K562 (cell line): ENCODE measurements around the gene ENTPD3. TPM values are rescaled to one million over a fixed set of nuclear protein-coding genes. Genes with fewer than 3 reads are reported as not detected.

Source experiments
- BRD4 ChIP-seq: fragments of 200-600 bp; sonication (generic); IDR thresholded peaks from 2 replicates; pipeline ENCODE4 v1.6.1; 2017; ENCODE audit warnings: inconsistent platforms
- CC2D1A ChIP-seq: fragments of 450-650 bp; IDR thresholded peaks from 2 replicates; pipeline ENCODE4 v1.6.1; 2017; ENCODE audit warnings: mild to moderate bottlenecking
- CHD2 ChIP-seq: IDR thresholded peaks from 2 replicates; pipeline ENCODE4 v1.6.1; 2011; ENCODE audit warnings: low read depth, low read length
- CREB3L1 ChIP-seq: fragments of 450-650 bp; IDR thresholded peaks from 2 replicates; pipeline ENCODE4 v1.6.1; 2014; ENCODE audit warnings: low read depth, mild to moderate bottlenecking, moderate library complexity, borderline replicate concordance
- ETS2 ChIP-seq: IDR thresholded peaks from 2 replicates; pipeline ENCODE4 v1.6.1; 2016; ENCODE audit warnings: borderline replicate concordance, missing genetic modification characterization, mild to moderate bottlenecking, moderate library complexity, missing compliant biosample characterization; ENCODE audit not compliant: poor library complexity, severe bottlenecking
- FOXP1 ChIP-seq: sonication (generic); formaldehyde crosslinking; IDR thresholded peaks from 2 replicates; pipeline ENCODE4 v1.8.0; 2022; ENCODE audit warnings: mild to moderate bottlenecking, missing genetic modification reagents
- GMEB1 ChIP-seq: fragments of 250-450 bp; sonication (Bioruptor Pico); IDR thresholded peaks from 2 replicates; pipeline ENCODE4 v1.4.0; 2020; ENCODE audit warnings: mild to moderate bottlenecking
- HCFC1 ChIP-seq: IDR thresholded peaks from 2 replicates; pipeline ENCODE4 v1.6.1; 2012; ENCODE audit warnings: low read depth, low read length, improper control_type of control experiment
- HNRNPLL ChIP-seq: fragments of 200-400 bp; formaldehyde crosslinking; IDR thresholded peaks from 2 replicates; pipeline ENCODE4 v1.6.1; 2017; ENCODE audit warnings: low read length, low read depth, mild to moderate bottlenecking; ENCODE audit not compliant: poor library complexity, severe bottlenecking
- KAT7 ChIP-seq: sonication (generic); formaldehyde crosslinking; IDR thresholded peaks from 2 replicates; pipeline ENCODE4 v1.8.0; 2022; ENCODE audit warnings: missing genetic modification reagents, mild to moderate bottlenecking, borderline replicate concordance
- KDM4B ChIP-seq, 2 experiments: fragments of 450-650 bp in 1 of 2; sonication (generic) in 1 of 2; IDR thresholded peaks; 2 replicates each; pipeline ENCODE4 v1.6.1; 2016 to 2017; ENCODE audit warnings: borderline replicate concordance in 2 of 2, antibody characterized with exemption in 1 of 2, low read depth in 1 of 2, mild to moderate bottlenecking in 1 of 2
- KDM5B ChIP-seq: fragments of 200-600 bp; sonication (generic); IDR thresholded peaks from 2 replicates; pipeline ENCODE4 v1.6.1; 2012; ENCODE audit warnings: low read depth, mild to moderate bottlenecking, moderate library complexity, low read length, control low read depth, inconsistent platforms; ENCODE audit not compliant: insufficient replicate concordance
- KLF6 ChIP-seq: fragments of 250-450 bp; sonication (Bioruptor Pico); IDR thresholded peaks from 2 replicates; pipeline ENCODE4 v1.4.0; 2020; ENCODE audit warnings: mild to moderate bottlenecking, moderate library complexity, borderline replicate concordance
- MITF ChIP-seq: IDR thresholded peaks from 2 replicates; pipeline ENCODE4 v1.6.1; 2014; ENCODE audit warnings: antibody characterized with exemption
- MYNN ChIP-seq, 2 experiments: sonication (generic); formaldehyde crosslinking in 1 of 2; IDR thresholded peaks; 2 replicates each; pipeline versions ENCODE4 v1.5.0 to v1.6.1; 2016 to 2020; ENCODE audit warnings: antibody characterized with exemption in 1 of 2, missing genetic modification reagents in 1 of 2
- NELFE ChIP-seq: IDR thresholded peaks from 2 replicates; pipeline ENCODE4 v1.6.1; 2011; ENCODE audit warnings: mild to moderate bottlenecking; ENCODE audit not compliant: insufficient read depth, insufficient read length
- NR3C1 ChIP-seq: sonication (generic); formaldehyde crosslinking; IDR thresholded peaks from 2 replicates; pipeline ENCODE4 v1.8.1; 2022; ENCODE audit warnings: missing genetic modification reagents
- SMAD1 ChIP-seq: fragments of 150-350 bp; IDR thresholded peaks from 2 replicates; pipeline ENCODE4 v1.6.1; 2014; ENCODE audit warnings: low read length, low read depth; ENCODE audit not compliant: partially characterized antibody
- SOX6 ChIP-seq: fragments of 450-650 bp; IDR thresholded peaks from 2 replicates; pipeline ENCODE4 v1.6.1; 2014; ENCODE audit warnings: mild to moderate bottlenecking
- ZNF165 ChIP-seq: fragments of 250-450 bp; sonication (Bioruptor Pico); IDR thresholded peaks from 2 replicates; pipeline ENCODE4 v1.4.0; 2020; ENCODE audit warnings: borderline replicate concordance
- ZNF445 ChIP-seq: fragments of 250-450 bp; sonication (Bioruptor Pico); IDR thresholded peaks from 2 replicates; pipeline ENCODE4 v1.4.0; 2020; ENCODE audit warnings: low read depth, mild to moderate bottlenecking, moderate library complexity
- ZNF707 ChIP-seq: fragments of 250-450 bp; sonication (Bioruptor Pico); conservative IDR thresholded peaks from 2 replicates; pipeline ENCODE4 v1.8.0; 2022; ENCODE audit warnings: inconsistent platforms, mild to moderate bottlenecking, moderate library complexity
- ZNF766 ChIP-seq: fragments of 200-800 bp; sonication (Bioruptor generic); conservative IDR thresholded peaks from 2 replicates; pipeline ENCODE4 v1.6.1; 2016; ENCODE audit warnings: missing genetic modification characterization, missing compliant biosample characterization
- ZSCAN32 ChIP-seq: fragments of 450-650 bp; formaldehyde crosslinking; IDR thresholded peaks from 2 replicates; pipeline ENCODE4 v1.4.0; 2020; ENCODE audit warnings: mild to moderate bottlenecking, moderate library complexity
- polyA plus RNA-seq, 8 experiments: library from polyadenylated mRNA; depleted of rRNA in 4 of 8; stranded (reverse) in 5 of 8; unstranded in 3 of 8; fragments of >200 nt; fragmentation: Nextera tagmentation in 2 of 8; fragmentation: Illumina TruSeq in 1 of 8; extraction: Ambion mirVana in 2 of 8; extraction: Trizol in 1 of 8; gene quantifications; 2 replicates each; pipeline versions ENCODE4 v1.2.1 to v1.2.3, GENCODE V29; 2011 to 2014; ENCODE audit warnings: inconsistent platforms in 1 of 8, missing spikeins in 1 of 8
- total RNA-seq, 7 experiments: library from RNA; depleted of rRNA in 6 of 7; stranded (reverse); fragments of >200 nt in 6 of 7; fragmentation: Illumina TruSeq in 2 of 7; extraction: Trizol in 2 of 7; gene quantifications; 2 replicates each; pipeline versions ENCODE4 v1.2.1 to v1.2.3, GENCODE V29; 2011 to 2021; ENCODE audit warnings: low replicate concordance in 1 of 7

Gene ENTPD3
- total and polyA plus RNA-seq, 9 of the 15 experiments (the other 6 are each of a cell fraction or from before 2014, with no cell fraction given) = 0.23 to 2.1 (median 0.58) TPM

GRCh38 chr3:40464339-40465110 lies 77.5 kb downstream of the ENTPD3 start (continued):
- TF ChIP-seq GMEB1 (CRISPR knock-in tag) (no peak), CC2D1A (no peak), CREB3L1 (no peak), ZNF766 (no peak), ZNF165 (CRISPR knock-in tag) (no peak), SMAD1 (no peak), ZNF707 (CRISPR knock-in tag) (no peak), ETS2 (no peak), FOXP1 (CRISPR knock-in tag) (no peak), KDM5B (peak; percentile 51), KLF6 (CRISPR knock-in tag) (no peak), NELFE (no peak), BRD4 (0 out of 2 replicates have a peak, but pooled peaks have one; percentile 18), MYNN (IDR thresholded peaks at IDR 0.05) (peak; percentile 30; the same call in 1 of the 2 replicates), MYNN (CRISPR knock-in tag; IDR thresholded peaks at IDR 0.05) (no peak), MITF (no peak), KDM4B (IDR thresholded peaks at IDR 0.05; ENCODE audit: borderline replicate concordance in 2 of 2, low read depth in 1 of 2) (no peak), HNRNPLL (no peak), HCFC1 (no peak), NR3C1 (no peak), ZNF445 (CRISPR knock-in tag) (no peak), SOX6 (0 out of 2 replicates have a peak, but pooled peaks have one; percentile 4), ZSCAN32 (CRISPR knock-in tag) (no peak), CHD2 (no peak; the same call in 1 of the 2 replicates), KAT7 (CRISPR knock-in tag) (no peak)
